ENCODE data around the gene C17orf67.

C17orf67 gene

GRCh38 chr17:56801459-56802178 lies 32.1 kb downstream of the C17orf67 start:
- no peak for TF ChIP-seq CTCF (IDR thresholded peaks at IDR 0.05)
- Histone ChIP-seq H3K79me2 (no peaks in the 10 kb centered on the region), H3K27ac (no peak overlapping the region), H3K9me3 (ENCODE audit: control insufficient read depth, low read length) (no peaks in the 10 kb centered on the region), H3K27me3 (ENCODE audit: control insufficient read depth, insufficient read depth, low read length) (no peaks in the 10 kb centered on the region), H3K4me1 (no peaks in the 10 kb centered on the region), H3K36me3 (ENCODE audit: control insufficient read depth, insufficient read depth, low read length) (no peaks in the 10 kb centered on the region), H2AFZ (no peak overlapping the region), H3K4me2 (ENCODE audit: low read length) (no peak overlapping the region), H3K4me3 (ENCODE audit: low read depth, low read length) (no peak overlapping the region), H3K9ac (no peak overlapping the region)

DNA sequence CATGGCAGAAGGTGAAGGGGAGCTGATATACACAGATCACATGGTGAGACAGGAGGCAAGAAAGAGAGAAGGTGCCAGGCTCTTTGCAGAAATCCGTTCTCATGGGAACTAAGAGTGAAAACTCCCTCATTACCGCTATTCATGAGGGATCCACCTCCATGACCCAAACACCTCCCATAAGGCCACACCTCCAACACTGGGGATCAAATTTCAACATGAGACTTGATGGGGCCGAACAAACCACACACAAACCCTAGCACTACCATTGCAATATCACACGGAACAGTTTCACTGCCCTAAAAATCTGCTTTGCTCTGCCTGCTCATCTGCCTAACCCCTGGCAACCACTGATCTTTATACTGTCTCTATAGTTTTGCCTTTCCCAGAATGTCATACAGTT lies 34.8 kb downstream of the C17orf67 start:
- H2AFZ ChIP-seq: peak overlapping the region; percentile 26
- H3K9ac ChIP-seq: no peak overlapping the region
- H3K4me3 ChIP-seq (ENCODE audit: low read depth, low read length): no peak overlapping the region
- peaks cover 2% of the 10 kb centered on the region for H3K4me1 ChIP-seq
- H3K79me2 ChIP-seq: no peaks in the 10 kb centered on the region
- H3K27ac ChIP-seq: no peak overlapping the region
- no peaks in the 10 kb centered on the region for H3K27me3 ChIP-seq (ENCODE audit: control insufficient read depth, insufficient read depth, low read length)
- no peaks in the 10 kb centered on the region for H3K9me3 ChIP-seq (ENCODE audit: control insufficient read depth, low read length)
- no peaks in the 10 kb centered on the region for H3K36me3 ChIP-seq (ENCODE audit: control insufficient read depth, insufficient read depth, low read length)
- no peak overlapping the region for H3K4me2 ChIP-seq (ENCODE audit: low read length)
- TF ChIP-seq CTCF (IDR thresholded peaks at IDR 0.05): no peak

- H3K9ac ChIP-seq: no peak overlapping the region
- no peaks in the 10 kb centered on the region for H3K9me3 ChIP-seq (ENCODE audit: control insufficient read depth, low read length)
- no peaks in the 10 kb centered on the region for H3K79me2 ChIP-seq
- no peaks in the 10 kb centered on the region for H3K36me3 ChIP-seq (ENCODE audit: control insufficient read depth, insufficient read depth, low read length)
- no peak for TF ChIP-seq CTCF (IDR thresholded peaks at IDR 0.05)
- no peaks in the 10 kb centered on the region for H3K27me3 ChIP-seq (ENCODE audit: control insufficient read depth, insufficient read depth, low read length)
- no peak overlapping the region for H3K27ac ChIP-seq
- no peak overlapping the region for H3K4me3 ChIP-seq (ENCODE audit: low read depth, low read length)
- no peak overlapping the region for H2AFZ ChIP-seq
- H3K4me2 ChIP-seq (ENCODE audit: low read length): no peak overlapping the region
- peaks cover 6% of the 10 kb centered on the region for H3K4me1 ChIP-seq
Observed at GRCh38 chr17:56796536-56796935, 37.2 kb downstream of the C17orf67 start.

DNA sequence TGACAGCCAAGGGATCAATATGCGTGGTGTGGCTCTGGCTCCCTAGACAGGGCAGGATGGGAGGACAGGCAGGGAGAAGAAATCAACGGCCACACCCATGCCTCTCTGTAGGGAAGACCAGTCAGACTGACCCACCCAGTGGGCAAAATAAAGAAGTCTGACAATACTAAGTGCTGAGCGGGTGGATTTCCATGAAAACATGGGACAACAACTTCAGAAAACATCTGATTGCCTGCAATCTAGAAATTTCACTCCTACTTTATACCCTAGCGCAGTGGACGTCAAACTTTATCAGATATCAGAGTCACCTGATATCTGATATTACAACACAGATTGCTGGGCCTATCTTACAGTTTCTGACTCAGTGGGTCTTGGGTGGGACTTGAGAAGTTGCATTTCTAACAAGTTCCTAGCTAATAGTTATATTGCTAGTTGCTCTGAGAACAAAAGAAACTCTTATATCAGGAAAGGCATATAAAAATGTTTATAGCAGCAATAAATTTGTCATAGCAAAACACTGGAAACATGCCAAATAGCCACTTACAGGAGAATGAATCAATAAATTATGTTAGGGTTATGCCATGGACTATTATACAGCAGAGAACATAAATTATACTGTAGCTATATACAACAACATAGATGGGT lies 38.4 kb downstream of the C17orf67 start:
- Histone ChIP-seq H3K9ac (no peak overlapping the region), H3K4me1 (peaks cover 6% of the 10 kb centered on the region), H3K4me2 (ENCODE audit: low read length) (no peak overlapping the region), H2AFZ (no peak overlapping the region), H3K27ac (no peak overlapping the region), H3K36me3 (ENCODE audit: control insufficient read depth, insufficient read depth, low read length) (no peaks in the 10 kb centered on the region), H3K9me3 (ENCODE audit: control insufficient read depth, low read length) (no peaks in the 10 kb centered on the region), H3K4me3 (ENCODE audit: low read depth, low read length) (no peak overlapping the region), H3K27me3 (ENCODE audit: control insufficient read depth, insufficient read depth, low read length) (no peaks in the 10 kb centered on the region), H3K79me2 (no peaks in the 10 kb centered on the region)
- no peak for TF ChIP-seq CTCF (IDR thresholded peaks at IDR 0.05)

DNA sequence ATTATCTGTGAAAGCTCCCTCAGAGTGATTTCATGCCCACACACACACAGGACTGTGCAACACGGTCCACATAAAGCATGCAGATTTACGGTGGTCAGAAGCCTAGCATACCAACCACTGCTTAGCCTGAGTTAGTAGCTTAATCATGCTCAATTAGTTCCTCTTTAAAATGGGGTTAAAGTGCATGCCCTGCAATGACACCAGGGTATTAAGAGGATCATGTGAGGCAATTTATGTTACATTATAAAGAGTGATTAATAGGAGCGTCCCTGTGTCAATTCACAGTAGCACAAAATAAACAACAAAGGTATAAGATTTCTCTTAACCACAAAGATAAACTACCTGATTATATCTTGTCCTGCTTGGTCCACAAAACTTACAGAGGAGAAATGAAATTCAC lies 39.8 kb downstream of the C17orf67 start:
- Histone ChIP-seq H3K9ac (no peak overlapping the region), H3K4me2 (ENCODE audit: low read length) (no peak overlapping the region), H3K4me1 (peaks cover 6% of the 10 kb centered on the region), H3K9me3 (ENCODE audit: control insufficient read depth, low read length) (no peaks in the 10 kb centered on the region), H2AFZ (no peak overlapping the region), H3K79me2 (no peaks in the 10 kb centered on the region), H3K4me3 (ENCODE audit: low read depth, low read length) (no peak overlapping the region), H3K27me3 (ENCODE audit: control insufficient read depth, insufficient read depth, low read length) (no peaks in the 10 kb centered on the region), H3K36me3 (ENCODE audit: control insufficient read depth, insufficient read depth, low read length) (no peaks in the 10 kb centered on the region), H3K27ac (no peak overlapping the region)
- TF ChIP-seq CTCF (IDR thresholded peaks at IDR 0.05): no peak
